ENCODE results near the gene ARMC8.

- TF ChIP-seq, protein P1, sequence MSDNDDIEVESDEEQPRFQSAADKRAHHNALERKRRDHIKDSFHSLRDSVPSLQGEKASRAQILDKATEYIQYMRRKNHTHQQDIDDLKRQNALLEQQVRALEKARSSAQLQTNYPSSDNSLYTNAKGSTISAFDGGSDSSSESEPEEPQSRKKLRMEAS (IDR thresholded peaks at IDR 0.05; ENCODE audit: low read depth, low read length), result no peak
- no peak for TF ChIP-seq CTCF (IDR thresholded peaks at IDR 0.05; ENCODE audit: low read depth, low read length)
Observed at GRCh38 chr3:138219255-138219654, 32.2 kb downstream of the ARMC8 start.
